Adrenal gland (tissue), 5 donors: ENCODE data around the gene SMG1.
"Not testable (repeated sequence)": the region's sequence is repeated elsewhere in the genome, so short reads cannot be mapped to it uniquely, and the experiment has no call there.

ENCODE experiments used
- CTCF ChIP-seq, 6 experiments: fragments of 450-650 bp in 4 of 6; fragments of 200-600 bp in 2 of 6; sonication (generic) in 1 of 6; IDR thresholded peaks; 1 replicate in 5 of 6; 2 replicates in 1 of 6; pipeline versions ENCODE4 v1.5.1 to v1.8.0; 2016 to 2021; ENCODE audit warnings: antibody characterized with exemption in 6 of 6, mild to moderate bottlenecking in 2 of 6, moderate library complexity in 1 of 6
- POLR2A ChIP-seq, 2 donors: fragments of 450-650 bp; IDR thresholded peaks; one replicate each; pipeline ENCODE4 v1.6.1; 2017; ENCODE audit warnings: antibody characterized with exemption in 2 of 2, mild to moderate bottlenecking in 2 of 2, moderate library complexity in 1 of 2
- donor health status: DM: no; HTN: no; CAD: no.

GRCh38 chr16:18767217-18767616, 159.0 kb downstream of the SMG1 start:
- TF ChIP-seq POLR2A, CTCF (IDR thresholded peaks at IDR 0.05): not testable (repeated sequence)
